GM21423 (cell line): ENCODE data around the gene CAMTA1.
"Not testable (repeated sequence)": the region's sequence is repeated elsewhere in the genome, so short reads cannot be mapped to it uniquely, and the experiment has no call there.

Experiments
- ATAC-seq: cut with Tn5 transposase; IDR thresholded peaks from one replicate; pipeline ENCODE4 v1.9.1; 2021; ENCODE audit warnings: mild to moderate bottlenecking, moderate library complexity; ENCODE audit not compliant: unreplicated experiment

CAMTA1 gene

DNA sequence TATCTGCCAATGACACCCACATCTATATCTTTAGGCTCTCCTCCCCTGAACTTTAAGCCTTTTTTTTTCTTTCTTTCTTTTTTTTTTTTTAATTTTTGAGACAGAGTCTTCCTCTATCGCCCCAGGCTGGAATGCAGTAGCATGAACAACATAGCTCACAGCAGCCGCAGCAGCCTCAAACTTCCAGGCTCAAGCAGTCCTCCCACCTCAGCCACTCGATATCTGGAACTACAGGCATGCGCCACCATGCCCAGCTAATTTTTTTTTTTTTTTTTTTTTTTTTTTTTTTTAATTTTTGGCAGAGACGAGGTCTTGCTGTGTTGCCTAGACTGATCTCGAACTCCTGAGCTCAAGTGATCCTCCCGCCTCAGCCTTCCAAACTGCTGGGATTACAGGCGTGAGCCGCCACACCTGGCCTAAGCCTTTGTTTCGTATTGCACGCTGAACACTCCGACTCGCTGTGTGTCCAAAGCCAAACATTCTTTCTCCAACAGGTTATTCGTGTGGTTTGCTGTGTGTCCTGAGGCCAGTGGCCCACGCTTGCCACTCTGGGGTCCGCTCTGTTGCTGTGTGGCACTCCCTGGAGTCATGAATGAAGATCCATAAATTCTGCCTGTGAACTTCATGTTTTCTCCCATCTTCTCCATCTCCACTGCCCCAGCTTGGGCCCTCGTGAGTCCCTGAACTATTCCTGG is 119.4 kb downstream of the CAMTA1 start:
- no peak for ATAC-seq

DNA sequence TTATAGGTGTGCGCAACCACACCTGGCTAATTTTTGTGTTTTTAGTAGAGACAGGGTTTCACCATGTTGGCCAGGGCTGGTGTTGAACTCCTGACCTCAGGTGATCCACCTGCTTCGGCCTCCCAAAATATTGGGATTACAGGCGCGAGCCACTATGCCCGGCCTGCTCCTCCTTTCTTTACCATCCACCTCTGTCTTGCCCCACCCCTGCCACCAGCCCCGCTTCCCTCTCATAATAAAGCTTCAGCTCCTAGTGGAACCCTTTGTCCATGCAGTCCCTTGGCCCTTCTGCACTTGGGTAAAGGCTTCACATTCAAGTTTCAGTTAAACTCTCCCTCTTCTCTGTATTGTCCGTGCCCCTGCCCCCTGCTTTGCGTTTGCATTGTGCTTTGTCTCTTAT is 120.1 kb downstream of the CAMTA1 start:
- no peak for ATAC-seq

DNA sequence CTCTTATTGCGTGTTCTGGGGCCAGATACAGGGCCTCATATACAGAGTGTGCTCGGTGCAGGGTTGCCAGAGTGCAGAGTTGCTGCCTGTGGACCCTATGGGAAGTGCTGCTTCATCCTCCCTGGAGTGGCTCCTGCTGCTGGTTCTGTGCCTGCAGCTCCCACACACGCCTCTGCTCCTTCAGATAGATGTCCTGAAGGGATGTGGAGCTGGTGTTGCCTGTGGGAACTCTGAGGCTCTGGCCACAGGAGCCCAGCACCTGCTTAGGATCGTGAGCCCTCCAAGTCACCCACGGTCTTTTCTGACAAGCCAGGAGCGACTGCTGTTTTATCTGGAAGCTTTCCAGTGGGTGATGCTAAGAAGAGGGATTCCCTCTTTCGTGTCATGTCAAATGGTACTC is 120.5 kb downstream of the CAMTA1 start:
- no peak for ATAC-seq

DNA sequence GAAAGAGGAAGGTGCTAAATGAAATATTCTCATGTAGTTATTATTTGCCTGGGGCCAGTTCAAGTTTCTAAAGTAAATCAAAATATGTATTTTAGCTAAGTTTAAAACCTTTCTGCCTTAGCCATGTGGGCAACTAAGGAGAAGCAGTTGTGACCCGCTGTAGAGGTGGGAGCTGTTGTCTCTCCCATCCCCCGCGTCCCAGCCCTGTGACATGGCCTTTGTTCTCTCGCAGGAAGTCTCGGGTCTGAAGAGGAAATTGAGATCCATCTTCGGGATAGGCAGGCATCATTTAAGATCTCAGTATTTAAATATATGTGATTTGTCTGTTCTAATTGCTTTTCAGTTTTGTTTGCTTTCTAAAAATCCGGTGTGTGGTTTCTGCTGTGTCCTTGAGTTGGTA is 121.5 kb downstream of the CAMTA1 start:
- no peak for ATAC-seq

DNA sequence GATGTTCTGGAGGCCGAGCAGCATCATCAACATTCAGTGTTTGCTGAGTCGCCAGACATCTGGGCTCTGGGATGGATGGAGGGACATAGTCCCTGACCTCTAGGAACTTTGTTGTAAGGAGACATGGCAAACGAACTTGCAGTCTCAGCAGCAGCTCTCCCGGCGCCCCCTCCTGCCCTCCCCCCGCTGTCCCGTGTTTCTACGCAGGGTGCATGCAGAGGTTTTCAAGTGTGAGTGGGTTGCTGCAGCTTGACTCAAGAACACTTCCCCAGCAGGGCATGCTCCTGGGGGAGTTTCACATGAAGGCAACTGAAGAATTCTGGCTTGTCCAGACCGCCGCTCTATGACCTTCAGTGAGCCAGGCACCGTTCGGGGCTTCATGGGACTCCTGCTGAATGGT is 121.9 kb downstream of the CAMTA1 start:
- no peak for ATAC-seq

DNA sequence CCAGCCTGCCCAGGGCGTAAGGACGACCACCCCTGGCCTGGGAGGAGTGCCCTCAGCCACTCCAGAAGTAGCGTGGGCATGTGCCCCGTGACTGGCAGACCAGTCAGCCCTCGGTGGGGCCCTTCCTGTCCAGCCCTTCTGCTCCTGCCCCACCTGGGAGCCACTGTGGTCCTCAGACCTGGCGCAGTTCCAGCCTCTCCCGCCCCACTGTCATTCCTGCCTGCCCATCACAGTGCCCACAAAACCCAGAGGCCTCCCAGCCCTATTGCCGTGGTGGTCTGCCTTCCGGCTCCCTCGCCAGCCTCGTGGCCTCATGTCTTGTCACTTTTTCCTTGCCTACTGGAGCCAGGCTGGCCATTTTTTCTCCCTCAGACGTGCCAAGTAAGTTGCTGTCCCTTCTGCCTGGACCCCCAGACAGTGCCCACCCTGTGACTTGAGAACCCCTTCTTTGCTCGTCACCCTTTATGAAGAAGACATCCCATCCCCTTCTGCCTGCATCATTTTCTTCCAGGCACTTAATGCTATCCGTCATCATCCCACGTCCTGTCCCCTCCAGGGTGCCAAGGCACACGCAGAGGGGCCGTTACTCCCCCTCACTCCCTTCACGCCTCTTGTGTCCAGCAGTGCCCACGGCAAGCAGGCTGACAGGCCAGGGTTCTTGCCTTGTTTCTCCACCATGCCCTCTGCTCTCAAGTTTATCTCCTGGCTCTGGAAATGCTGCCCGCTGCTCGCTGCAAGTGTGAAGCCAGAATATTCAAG is 122.6 kb downstream of the CAMTA1 start:
- ATAC-seq, result no peak

DNA sequence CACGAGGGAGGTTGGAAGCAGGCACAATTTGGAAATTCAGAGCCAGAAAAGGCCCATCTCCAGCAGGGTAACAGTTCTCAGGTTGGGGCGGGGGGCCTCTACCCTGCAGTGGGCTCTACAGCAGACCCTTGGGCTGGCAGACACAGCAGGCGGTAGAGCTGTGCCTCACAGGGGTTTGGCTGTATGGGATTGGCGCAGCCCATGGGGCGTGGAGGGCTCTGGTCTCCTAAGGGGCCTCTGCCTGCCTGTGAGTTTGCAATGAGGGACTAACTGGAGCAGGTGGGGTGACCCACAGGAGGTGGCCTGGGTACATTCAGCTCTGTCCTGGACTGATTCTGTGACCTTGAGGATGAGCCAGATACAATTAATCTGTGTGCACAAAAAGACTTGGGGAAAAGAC is 124.1 kb downstream of the CAMTA1 start:
- no peak for ATAC-seq

DNA sequence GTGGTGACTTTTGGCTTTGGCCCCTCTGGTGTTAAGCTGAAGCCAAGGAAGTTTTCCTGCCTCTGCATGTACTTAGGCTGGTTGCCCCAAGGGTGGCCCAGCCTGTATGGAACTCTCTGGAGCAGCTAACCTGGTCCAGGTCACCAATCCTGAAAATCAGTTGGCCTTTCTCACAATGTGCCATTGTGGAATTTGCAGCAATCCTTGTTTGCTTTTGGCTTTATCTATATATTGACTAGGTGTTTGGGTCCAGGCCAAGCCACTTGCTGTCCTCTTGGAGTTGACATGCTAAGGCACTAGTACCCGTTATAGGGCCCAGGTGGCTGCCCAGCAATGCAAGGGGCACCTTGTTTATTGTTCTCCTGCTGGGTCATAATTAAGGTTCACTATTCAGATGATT is 124.6 kb downstream of the CAMTA1 start:
- ATAC-seq, result no peak

DNA sequence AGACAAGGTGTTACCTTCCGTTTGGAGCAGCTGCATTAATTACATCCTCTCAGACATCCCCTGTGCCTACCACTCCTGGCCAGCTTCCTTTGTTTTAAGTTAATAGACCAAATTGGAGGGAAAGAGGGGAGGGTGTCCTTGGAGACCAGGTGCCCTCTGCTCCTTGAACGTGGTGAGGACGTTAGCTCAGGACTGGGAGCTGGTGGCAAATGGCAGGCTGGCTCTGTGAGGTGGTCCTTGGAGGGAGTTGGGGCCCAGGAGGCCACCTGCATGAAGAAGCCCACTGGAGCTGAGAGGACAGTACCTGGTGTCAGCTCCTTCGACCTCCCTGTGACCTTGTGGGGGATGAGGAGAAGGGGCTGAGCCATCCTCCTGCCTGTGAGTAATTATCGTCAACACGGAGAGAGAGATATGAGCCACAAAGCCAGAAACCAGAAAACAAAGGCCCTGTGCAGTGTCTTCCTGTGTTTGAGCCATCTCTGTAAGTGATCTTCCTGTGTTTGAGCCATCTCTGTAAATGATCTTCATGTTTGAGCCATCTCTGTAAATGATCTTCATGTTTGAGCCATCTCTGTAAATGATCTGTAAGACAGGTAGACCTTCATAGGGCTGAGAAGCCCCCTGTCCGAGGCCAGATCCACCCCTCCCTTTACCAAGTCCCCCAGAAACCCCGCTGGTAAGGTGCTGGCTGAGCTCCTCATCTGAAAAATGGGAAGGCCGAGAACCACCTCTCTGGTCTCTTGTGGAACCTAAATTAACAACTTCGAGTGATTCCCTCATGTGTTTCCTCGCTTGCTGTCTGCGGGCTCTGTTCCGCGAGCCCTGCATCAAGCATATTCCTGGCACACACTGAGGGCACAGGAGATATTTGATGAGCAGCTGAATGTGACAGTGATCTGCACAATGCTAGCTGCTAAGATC is 126.0 kb downstream of the CAMTA1 start:
- no peak for ATAC-seq

DNA sequence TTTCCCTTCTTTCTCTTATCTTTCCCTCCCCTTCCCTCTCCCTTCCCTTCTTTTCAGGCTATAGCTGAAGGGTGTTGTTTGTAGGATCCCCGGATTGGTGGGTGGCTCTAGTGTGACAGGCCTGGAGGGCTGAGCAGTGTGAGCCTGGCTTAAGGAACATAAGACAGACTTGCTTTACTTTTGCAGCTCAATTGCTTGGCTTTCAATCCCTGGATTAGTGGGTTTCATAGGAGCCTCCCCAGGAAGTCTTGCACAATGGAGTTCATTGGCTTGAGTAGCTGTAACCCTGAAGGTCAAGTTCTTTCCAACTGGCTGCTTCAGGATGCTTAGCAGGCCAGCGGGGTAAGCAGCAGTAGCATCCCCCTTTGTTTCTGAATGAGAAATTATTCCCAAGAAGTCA is 126.7 kb downstream of the CAMTA1 start:
- ATAC-seq, result no peak

DNA sequence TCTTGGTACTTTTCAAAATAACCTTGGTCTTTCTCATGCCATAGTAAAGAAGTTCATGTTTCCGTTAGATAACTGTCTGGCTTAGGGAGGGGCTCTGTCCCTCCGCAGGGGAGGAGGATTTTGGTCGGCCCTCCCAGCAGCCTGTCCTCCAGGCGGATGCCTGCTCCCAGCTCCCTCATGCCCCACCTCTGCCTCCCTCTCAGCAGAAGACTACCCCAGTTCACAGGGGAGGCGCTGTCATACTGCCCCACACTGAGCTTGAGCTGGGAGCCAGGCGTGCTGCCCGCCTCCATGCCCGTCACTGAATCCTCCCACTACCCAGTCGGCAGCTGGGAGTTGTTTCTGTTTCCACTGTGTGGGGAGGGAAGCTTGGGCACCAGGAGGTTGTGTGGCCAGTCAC is 127.3 kb downstream of the CAMTA1 start:
- no peak for ATAC-seq

DNA sequence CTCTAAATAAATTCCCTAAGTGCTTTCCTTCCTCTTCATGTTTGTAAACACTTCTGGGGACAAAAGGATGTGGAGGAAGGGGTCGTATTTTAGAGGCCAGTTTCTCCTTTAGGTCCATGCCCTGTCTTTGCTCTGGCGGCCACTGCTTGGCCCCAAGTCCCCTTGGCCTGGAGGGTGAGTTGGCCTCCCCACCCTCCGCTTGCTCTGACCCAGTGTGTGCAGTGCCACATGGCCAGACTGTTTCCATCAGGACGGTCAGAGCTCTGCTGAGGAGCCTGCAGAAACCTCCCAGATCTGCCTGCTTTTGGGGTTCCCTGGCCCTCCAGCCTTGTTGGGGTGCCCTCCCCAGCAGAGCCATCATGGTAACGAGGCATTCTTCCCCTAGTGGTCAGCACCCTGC is 127.8 kb downstream of the CAMTA1 start:
- no peak for ATAC-seq

DNA sequence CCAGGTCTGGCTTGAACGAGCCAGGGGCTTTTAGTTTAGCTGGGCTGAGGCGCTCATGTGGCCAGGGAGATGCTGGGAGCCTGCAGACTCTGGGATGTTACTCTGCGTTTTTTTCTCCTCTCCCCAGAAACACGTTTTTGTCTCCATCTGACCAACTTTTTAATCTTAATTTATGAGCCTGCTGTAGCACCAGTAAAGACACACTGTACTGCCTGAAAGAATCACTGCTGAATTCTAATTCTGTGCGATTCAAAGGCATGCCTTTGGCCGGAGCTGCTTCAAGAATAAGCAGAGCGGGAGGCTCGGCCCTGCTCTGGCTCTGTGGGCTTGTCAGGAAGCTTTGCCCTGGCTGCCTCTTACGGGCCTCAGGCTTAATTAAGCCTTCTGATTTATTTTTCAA is 129.5 kb downstream of the CAMTA1 start:
- no peak for ATAC-seq

DNA sequence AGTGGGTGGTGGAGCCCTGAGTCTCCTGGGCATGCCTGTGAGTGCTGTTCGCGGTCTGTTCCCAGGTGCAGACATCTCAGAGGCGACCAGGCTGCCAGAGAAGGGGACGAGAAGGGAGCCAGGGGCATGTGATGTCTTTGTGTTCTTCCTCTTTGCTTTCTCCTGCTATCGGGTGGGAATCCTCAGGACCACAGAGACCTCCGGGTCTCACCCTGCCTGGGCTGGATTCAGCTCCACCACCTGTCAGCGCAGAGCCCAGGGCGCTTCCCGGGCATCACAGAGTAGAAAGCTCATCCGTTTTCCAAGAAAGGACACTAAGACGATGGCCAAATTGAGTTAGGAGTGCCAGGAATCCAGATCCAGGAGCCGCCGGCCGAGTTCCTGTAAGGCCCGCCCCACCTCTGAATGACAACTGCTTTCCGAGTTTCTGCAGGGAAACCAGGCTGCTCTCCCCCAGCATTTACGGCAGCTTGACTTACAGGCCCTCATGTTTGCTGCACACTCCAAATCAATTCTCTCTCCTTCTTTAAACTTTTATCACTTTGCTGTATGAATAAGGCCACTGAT is 130.8 kb downstream of the CAMTA1 start:
- no peak for ATAC-seq

DNA sequence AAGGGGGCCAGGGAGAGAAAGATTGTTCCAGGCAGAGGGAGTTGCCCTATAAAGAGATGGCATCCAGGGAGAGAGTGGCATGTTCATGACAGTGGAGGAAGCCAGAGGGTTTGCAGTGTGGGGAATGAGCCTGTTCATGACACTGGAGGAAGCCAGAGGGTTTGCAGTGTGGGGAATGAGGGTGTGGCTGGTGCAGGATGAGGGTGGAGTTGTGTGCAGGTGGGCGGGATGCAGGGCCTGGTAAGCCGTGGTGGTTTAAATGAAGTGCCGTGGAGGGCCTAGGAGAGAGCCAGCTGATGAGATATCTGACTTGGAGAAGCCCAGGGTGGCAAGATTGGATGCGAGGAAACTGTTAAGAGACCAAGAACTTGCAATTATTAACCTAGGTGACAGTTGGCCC is 131.8 kb downstream of the CAMTA1 start:
- ATAC-seq, result no peak

DNA sequence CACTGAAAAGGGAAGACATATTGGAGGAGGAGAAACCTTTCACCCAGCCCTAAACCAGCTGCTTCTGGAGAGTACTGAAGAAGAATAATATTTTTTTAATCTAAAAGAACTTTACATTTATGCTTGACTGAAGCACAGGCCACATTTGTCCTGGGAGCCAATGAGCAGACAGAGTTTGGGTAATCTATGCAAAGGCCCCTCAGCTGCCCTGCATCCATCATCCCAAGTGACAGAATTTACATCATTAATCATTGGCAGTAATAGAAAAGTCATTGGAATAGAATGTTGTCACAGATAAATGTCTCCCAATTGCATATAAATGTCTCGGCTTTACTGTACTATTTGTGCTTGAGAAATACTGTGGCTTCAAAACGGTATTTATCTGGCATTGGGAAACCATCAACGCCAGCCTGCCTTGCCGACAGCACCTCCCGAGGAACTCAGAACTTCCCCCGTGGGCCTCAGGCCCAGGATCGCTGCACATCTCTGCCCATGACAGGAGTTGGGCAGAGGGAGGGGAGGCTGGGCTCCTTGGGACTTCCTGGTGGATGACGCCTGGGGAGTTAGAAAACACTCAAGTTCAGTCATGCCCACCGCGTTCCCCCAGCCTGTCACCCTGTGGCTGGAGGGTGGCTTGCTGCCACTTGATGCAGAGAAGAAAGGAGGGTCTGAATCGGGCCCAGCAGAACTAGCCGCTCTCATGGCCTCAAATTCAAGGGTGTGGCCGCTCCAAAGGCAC is 133.1 kb downstream of the CAMTA1 start:
- ATAC-seq, result no peak

DNA sequence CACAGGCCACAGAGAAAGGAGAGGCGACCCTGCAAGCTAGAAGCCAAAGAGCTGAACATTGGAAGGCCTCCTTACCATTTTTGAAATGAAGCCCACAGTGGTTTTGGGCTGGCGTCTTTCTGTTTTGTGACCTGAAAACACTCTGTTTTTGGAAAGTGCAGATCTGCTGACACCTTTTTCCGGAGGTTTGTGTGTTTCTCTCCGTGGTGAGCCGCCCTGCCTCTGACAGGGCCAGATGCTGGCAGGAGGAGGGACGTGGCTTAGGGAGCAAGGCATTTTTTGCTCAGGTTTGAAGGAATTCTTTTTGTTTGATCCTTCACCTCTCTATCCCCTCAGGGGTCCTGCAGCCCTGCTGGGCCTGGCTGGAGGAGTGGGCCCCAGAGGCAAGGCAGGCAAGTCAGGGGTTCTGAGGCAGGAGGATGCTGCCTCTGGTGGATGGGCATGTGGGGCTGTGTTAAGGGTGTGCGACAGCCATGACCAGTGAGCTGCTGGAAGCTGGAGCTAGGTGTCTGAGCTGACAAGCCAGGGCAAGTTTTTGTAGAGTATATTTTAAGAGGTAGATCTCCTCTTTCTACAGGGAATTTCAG is 133.8 kb downstream of the CAMTA1 start:
- no peak for ATAC-seq

DNA sequence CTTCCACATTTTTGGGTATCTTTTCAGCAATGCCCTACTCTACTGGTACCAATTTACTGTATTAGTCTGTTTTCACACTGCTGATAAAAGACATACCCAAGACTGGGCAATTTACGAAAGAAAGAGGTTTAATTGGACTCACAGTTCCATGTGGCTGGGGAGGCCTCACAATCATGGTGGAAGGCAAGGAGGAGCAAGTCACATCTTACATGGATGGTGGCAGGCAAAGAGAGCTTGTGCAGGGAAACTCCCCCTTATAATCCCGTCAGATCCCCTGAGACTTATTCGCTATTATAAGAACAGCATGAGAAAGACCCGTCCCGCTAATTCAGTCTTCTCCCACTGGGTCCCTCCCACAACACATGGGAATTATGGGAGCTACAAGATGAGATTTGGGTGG is 136.3 kb downstream of the CAMTA1 start:
- ATAC-seq, result not testable (repeated sequence)

DNA sequence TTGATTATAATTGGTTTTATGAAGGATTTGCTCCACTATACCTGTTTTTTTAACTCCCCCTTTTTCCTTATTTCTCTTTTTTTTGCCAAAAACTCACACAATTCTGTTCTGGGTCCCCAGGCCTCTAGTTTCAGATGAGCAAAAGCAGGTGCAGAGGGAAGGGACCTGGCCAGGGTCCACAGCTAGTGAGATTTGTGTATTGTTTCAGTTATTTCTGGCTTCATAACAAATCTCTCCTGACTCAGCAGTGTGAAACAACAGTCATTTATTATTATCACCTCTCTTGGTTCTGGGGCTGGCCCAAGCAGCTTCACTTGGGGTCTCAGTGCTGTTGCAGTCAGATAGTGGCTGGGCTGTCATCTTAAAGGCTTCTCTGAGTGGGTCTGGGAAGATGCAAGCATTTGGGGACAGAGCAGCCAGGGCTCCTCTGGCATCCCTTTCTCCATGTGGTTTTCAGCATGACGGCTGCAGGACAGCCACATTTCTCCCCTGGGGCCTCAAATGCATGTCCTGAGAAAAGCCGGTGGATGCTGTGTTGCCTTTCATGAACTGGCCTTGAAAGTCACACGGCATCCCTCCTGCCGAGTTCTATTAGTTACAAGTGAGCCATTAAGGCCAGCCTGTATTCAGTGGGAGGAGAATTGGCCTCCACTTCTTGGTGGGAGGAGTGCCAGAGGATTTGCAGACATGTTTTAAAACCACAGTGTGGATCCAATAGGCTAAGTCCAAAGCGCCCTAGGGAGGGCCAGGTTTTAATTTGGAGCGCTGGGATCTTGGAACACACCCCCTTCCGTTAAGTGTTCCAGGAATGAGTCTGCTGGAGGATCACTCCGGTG is 137.1 kb downstream of the CAMTA1 start:
- ATAC-seq, result no peak
